GM18868 (cell line): ENCODE results near the gene C19orf25.
"Not testable (repeated sequence)": the region's sequence is repeated elsewhere in the genome, so short reads cannot be mapped to it uniquely, and the experiment has no call there.

Source experiments
- ATAC-seq: cut with Tn5 transposase; IDR thresholded peaks from one replicate; pipeline ENCODE4 v1.9.1; 2021; ENCODE audit warnings: mild to moderate bottlenecking, moderate library complexity; ENCODE audit not compliant: unreplicated experiment

Gene C19orf25

GRCh38 chr19:1478934-1479707, at the start of gene C19orf25:
C19orf25 (minus strand) TSS chr19:1479215; CDS start chr19:1478903, 312 bp downstream.
- ATAC-seq: peak; percentile 89

GRCh38 chr19:1527650-1528309, 48.8 kb upstream of the C19orf25 start:
- no peak for ATAC-seq

GRCh38 chr19:1526979-1527649, 48.1 kb upstream of the C19orf25 start:
- no peak for ATAC-seq

- ATAC-seq: no peak
Measured at GRCh38 chr19:1526066-1526778, 47.2 kb upstream of the C19orf25 start.

- no peak for ATAC-seq
Measured at GRCh38 chr19:1525343-1525742, 46.3 kb upstream of the C19orf25 start.

GRCh38 chr19:1524972-1525325, 45.9 kb upstream of the C19orf25 start:
- ATAC-seq: no peak

GRCh38 chr19:1524287-1524971, 45.4 kb upstream of the C19orf25 start:
- no peak for ATAC-seq

GRCh38 chr19:1523412-1524286, 44.6 kb upstream of the C19orf25 start, which contains the start of gene PLK5:
PLK5 (plus strand) TSS chr19:1524077; CDS start chr19:1526997, 2,920 bp downstream.
- ATAC-seq: no peak

GRCh38 chr19:1522838-1523237, 43.8 kb upstream of the C19orf25 start:
- ATAC-seq: no peak

GRCh38 chr19:1522061-1522460, 43.0 kb upstream of the C19orf25 start:
- no peak for ATAC-seq

- ATAC-seq: no peak
Measured at GRCh38 chr19:1521636-1522035, 42.6 kb upstream of the C19orf25 start.

GRCh38 chr19:1520203-1520780, 41.3 kb upstream of the C19orf25 start:
- no peak for ATAC-seq

GRCh38 chr19:1519802-1520201, 40.8 kb upstream of the C19orf25 start:
- not testable (repeated sequence) for ATAC-seq

- no peak for ATAC-seq
Measured at GRCh38 chr19:1518471-1518870, 39.5 kb upstream of the C19orf25 start.

- no peak for ATAC-seq
Measured at GRCh38 chr19:1516395-1516753, 37.4 kb upstream of the C19orf25 start.

- ATAC-seq: no peak
Measured at GRCh38 chr19:1514986-1515721, 36.1 kb upstream of the C19orf25 start.

- ATAC-seq: no peak
Measured at GRCh38 chr19:1514295-1514661, 35.3 kb upstream of the C19orf25 start.

GRCh38 chr19:1513499-1514294, 34.7 kb upstream of the C19orf25 start:
- ATAC-seq: no peak
